ENCODE results near the gene MED29.

GRCh38 chr19:39413911-39414608 is 22.9 kb downstream of the MED29 start:
- no peak for TF ChIP-seq CTCF (IDR thresholded peaks at IDR 0.05)
- no peak for TF ChIP-seq POLR2A (IDR thresholded peaks at IDR 0.05)
